ENCODE measurements around the gene ANGPTL8.

DNA sequence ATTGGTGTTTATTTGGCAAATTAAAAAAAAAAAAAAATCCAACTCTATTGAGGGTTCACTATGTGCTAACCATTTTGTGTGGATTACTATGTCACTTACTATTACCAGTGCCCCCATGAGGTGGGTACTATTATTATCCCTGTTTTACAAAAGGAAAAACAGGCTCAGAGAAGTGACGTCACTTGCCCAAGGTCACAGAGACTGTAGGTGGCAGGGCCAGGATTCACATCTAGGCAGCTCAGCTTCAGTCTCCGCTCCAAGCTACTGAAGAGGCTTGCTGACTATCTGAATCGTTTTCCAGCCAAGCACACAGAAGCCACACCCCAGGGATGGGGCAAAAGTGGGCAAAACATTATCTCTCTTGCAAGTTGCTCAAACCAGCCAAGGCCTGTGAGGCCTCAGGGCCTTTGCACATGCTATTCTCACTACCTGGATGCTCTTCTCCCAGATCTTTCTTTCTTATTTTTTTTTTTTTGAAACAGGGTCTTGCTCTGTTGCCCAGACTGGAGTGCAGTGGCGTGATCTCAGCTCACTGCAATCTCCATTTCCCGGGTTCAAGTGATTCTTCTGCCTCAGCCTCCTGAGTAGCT lies 4.8 kb upstream of the ANGPTL8 start:
- no peak; the same call in 1 of the 2 replicates for TF ChIP-seq CTCF (conservative IDR thresholded peaks at IDR 0.05; ENCODE audit: low read depth, low read length)
- no peak for TF ChIP-seq EZH2 (IDR thresholded peaks at IDR 0.05; ENCODE audit: borderline replicate concordance, low read depth, low read length, poor library complexity, severe bottlenecking)

Measured in A673 (cell line).